Measurements from ENCODE around the gene CHDH.
A peak's percentile ranks its signal among the peaks of the same experiment; 100 is the strongest.

Gene CHDH

GRCh38 chr3:53807117-53807810 lies 39.0 kb downstream of the CHDH start:
- no peak for DNase-seq

DNA sequence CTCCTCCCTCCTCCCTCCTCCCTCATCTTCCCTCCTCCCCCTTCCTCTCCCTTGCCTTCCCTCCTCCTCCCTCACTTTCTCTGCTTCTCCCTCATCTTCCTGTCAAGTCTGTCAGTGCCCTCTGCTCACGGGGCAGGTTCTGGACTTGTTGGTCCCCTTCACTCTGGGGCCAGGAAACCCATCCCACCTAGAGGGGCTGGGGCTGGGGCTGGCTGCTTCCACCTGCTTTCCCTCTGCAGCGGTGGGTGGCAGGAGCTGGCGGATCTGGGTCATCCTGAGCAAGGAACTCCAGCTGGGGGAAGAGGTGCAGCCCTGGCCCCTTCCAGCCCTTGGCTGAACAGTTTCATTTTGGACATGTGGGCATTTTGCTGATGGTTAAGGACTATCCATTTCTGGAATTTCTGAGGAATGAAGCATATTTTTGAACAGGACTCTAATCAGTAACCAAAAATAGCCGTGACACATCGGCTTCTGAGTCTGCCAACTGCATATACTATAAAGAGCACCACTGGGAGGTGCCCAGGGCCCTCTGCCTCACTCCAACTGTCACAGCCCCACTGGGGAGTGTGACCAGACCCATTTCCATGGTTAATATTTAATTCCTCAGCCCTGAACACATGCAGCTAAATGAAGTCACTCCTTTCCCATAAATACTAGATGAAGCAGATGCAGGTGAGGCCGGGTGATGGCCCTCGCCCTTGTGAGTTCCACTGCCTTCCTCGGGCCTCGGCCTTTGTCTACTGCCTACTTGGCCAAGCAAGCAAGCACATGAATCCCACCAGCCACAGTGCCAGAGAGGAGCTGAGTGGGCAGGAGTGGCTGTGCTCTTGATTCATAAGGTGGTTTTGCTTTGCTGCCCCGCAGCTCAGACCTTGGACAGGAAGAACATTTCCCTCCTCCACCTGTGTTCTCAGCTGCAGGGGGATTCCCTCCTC lies 39.8 kb downstream of the CHDH start:
- DNase-seq, result peak; percentile 73

GRCh38 chr3:53805463-53806159 lies 40.6 kb downstream of the CHDH start:
- no peak for DNase-seq

DNA sequence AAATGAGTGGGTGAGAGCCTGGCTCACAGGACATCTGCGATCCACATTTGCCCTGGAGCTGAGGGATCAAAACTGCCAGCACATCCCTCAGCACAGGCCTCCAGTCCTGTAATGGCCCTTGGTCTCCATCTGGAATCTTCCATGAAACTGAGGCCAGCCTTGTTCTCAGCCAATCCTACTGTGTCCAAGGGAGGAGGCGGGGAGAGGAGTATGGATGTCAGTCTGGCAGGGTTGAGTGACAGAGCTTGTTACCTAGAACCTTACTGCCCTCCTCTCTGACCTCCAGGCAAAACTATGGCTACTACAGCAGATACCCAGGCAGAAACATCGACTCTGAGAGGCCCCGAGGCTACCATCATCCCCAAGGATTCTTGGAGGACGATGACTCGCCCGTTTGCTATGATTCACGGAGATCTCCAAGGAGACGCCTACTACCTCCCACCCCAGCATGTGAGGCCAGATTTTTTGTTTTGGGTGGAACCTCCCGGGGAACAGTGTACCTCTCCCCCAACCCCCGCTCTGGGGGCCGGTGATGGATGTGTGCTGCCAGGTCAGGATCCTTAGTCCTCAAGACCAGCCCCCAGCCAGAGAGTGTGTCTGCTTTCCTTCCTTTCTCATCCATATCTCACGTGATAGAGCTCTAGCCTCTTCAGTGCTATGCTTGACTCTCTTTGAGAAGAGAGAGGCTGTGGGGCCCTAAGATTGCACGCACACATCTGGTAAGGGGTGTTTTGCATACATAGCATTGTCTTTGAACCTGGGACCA lies 41.3 kb downstream of the CHDH start:
- DNase-seq, result no peak

- no peak for DNase-seq
These were observed 42.2 kb downstream of the CHDH start for GRCh38 chr3:53803816-53804695.

DNA sequence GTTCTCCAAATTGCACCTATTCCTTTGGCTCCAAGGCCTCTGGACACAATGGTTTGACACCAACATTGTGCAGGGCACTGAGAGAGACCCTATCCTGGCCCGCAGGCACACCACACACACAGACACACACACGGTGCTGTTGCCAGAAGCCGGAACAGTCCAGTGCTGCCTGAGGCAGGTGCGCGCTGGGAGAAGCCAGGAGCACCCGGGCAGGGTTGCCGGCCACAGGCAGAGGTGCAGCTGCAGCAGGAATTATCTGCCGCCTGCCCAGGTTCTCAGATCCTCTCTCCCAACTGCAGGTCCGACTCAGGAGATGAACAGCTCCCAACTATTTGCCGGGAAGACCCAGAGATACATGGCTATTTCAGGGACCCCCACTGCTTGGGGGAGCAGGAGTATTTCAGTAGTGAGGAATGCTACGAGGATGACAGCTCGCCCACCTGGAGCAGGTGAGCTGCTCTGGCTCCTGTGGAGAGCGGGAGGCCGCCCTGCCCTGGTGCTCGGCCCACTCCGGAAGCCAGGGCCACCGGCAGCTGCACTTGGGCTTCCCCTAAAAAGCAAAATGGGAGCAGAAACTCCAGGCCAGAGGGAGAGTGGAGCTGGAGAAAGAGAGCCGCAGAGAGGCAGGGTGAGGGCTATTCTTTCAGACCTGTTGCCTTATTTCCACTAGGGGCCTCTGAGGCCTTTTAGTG lies 42.9 kb downstream of the CHDH start:
- peak; percentile 69 for DNase-seq

DNA sequence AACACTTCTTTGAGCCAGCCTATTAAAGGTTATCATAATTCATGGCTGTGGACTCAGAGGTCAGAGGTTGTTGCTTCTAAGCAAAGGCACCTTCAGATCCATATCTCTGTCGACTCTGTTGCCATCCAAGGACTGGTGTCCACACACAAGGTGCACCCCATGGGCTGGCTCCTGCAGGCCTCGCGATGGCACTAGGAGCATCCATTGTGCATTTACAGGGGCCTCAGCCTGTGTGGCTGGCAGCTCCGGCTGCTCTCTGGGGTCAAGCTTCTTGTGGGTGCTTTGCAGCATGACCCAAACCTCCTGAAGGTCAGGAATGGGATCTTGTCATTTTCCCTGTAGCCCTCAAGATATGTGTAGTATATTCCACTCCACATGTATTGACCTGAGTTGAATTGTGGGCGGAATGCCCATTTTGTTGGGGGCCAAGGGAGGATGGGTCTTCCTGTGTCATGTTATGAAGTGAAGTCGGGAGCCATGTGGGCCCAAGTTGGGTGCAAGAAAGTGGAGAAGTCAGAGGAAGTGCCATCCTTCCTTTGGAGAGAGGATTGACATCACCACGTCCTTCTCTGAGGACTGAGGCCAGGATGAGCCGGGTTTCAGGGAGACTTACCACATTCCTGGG lies 43.9 kb downstream of the CHDH start:
- no peak for DNase-seq

DNA sequence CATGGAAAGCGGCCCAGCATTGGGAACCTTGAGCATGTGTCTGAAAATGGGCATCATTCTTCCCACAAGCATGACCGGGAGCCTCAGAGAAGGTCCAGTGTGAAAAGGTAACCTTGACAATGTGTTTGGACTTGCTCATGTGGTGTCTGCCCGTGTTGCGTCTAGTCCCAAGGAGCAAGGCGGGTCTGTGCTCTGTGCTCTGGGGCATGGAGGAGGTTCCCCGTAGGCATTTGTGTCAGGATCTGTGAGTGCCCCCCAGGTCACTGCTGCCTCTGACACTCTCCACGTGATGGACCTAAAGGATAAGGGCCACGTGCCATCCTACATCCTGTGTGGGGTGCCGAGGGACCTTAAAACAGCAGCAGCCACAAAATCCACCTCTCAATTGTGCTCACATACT lies 44.9 kb downstream of the CHDH start:
- no peak for DNase-seq

DNA sequence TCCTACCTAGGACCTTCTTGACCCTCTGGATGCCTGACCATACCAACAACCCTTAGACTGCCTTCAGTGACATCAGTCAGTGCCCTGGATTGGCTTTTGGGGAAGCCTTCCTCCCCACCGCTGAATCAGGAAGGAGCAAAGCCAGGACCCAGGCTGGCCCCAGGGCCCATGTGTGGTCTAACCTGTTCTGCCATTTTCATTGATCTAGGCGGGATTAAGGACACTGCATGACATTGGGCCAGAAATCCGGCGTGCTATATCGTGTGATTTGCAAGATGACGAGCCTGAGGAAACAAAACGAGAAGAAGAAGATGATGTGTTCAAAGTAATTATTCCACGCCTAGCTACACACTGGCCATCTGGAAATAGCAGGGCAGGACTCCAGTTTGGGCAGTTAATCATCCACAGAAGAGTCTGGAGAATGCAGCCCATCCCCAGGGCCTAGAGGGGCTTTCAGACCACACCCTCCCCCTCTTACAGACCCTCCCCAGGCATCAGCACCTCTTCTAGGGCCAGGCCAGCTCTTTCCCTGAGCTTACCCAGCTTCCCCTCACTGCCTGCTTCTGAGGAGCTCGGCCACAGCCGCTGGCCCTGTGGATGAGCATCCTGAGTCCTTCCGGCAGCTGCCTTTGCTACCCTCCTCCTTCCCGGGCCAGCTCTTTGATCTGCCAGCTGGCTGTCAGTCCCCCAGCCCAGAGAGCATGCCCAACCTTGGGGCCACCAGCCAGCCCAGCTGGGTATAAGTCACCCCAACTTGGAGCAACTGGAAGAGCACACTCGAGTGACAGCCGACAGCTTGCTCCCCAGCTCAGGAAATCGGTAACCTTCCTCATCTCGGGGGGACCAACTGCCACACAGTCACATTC lies 45.9 kb downstream of the CHDH start:
- no peak for DNase-seq

DNA sequence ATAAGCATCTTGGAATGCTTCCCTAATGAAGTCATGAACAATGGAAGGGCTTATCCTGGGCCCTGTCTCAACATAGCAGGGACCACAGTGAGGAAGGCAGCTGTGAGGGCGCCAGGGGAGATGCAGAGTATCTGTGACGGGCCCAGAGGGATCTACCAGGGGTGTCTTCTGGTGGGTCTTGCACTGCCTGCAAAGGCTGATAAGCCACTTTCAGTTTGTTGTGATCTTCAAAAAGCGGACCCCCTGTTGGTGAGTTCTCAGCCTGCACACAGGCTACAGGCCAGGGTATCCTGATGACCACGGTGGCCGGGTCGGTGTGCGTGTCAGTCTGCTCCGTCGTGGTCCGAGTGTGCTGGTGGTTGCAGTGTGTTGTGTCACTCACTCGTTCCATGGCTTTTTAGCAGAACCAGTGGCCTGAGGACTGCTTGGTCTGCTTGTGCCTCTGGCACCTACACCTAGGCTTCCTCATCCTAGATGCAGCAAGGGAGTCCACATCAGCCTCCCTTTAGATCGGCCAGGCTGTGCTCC lies 46.8 kb downstream of the CHDH start:
- DNase-seq, result no peak

DNA sequence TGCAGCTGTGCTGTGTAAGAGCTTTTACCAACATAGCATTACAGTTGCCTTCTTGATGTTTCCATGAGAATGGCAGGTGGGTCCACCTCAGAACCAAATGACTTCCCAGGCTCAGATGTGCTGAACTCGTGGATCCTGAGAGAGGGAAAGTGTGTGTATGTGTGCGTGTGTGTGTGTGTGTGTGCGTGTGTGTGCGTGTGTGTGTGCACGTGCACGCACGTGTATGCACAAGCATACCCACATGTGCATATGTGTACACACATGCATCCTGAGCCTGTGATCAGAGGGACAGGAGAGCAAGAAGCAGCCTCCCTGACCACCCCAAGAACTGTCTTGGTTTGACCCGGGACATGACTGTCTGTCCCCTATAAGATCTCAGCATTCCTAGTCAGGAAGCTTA lies 48.1 kb downstream of the CHDH start:
- DNase-seq, result no peak

GRCh38 chr3:53795789-53796560 lies 50.2 kb downstream of the CHDH start:
- DNase-seq, result peak; percentile 71

DNA sequence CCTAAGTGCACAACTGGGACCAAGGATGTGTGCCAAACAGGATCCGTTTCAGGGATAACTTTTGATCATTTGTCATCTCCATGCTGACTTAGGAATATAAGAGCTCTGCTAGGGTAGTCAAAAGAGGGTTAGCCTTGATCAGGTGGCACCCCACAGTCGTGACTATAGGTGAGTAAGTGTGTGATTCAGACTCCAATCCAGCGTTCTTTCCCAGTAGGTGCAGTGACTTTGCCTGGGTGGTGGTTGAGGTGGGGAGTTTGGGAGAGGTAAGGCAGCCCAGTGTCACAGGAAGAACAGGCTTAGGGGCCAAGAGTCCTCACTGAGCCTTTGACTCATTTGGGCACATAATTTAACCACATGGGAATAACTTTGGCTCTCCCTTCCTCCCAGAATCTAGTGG lies 51.0 kb downstream of the CHDH start:
- DNase-seq, result no peak

- DNase-seq, result no peak
These were observed 51.6 kb downstream of the CHDH start for GRCh38 chr3:53794597-53794996.

GRCh38 chr3:53792866-53793265 lies 53.4 kb downstream of the CHDH start:
- peak; percentile 51 for DNase-seq

DNA sequence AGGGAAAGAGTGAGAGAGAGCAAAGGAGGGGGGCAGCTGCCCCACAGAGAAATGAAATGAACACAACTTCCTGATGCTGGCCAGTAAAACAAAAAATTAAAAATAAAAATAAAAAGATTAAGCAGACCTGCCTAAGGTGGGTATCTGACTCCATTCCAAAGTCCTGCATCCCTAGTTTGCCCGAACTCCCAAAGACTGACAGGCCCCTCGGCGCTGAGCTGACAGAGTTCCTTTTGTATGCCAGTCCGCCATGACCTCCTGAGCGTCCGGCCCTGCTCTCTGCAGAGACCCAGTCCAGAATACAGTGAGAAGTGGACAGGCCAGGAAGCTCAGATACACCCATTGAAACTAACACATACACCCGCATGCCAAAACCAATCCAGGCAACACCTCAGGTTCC lies 54.9 kb downstream of the CHDH start:
- no peak for DNase-seq

DNA sequence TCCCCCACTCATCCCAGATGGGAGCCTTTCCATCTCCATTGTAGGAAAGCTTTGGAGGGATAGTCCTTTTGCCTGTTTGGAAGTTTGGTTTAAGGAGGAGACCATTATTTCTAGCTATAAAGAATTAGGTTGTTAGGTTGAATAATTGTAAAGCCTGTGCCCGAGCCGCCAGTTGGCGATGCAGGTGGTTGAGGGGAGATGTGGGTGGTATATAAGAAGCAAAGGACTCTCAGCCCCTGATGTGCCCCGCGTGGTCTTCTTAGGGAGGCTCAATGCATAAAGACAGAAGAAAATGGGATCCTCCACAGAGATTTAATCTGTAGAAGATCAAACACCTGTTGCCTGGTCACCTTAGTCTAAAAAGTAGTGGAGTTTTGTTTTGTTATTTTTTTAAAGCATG lies 55.7 kb downstream of the CHDH start:
- DNase-seq, result no peak

- no peak for DNase-seq
These were observed 56.8 kb downstream of the CHDH start for GRCh38 chr3:53789459-53789858.

GRCh38 chr3:53788038-53788437 lies 58.2 kb downstream of the CHDH start:
- DNase-seq, result no peak
